HAP-1 (cell line): ENCODE results near the gene CTBP2.

ENCODE experiments used
- DNase-seq, 2 experiments: peaks; one replicate each; pipeline ENCODE4 v3.0.0-alpha.2; 2016 to 2020; ENCODE audit warnings: low spot score in 2 of 2
- H3K27me3 ChIP-seq: fragments of 250-450 bp; sonication (Bioruptor Pico); 2 replicates; pipeline ENCODE4 v1.5.1; 2020; ENCODE audit warnings: low read depth, mild to moderate bottlenecking, moderate library complexity
- H3K36me3 ChIP-seq: fragments of 250-450 bp; sonication (Bioruptor Pico); replicated peaks from 2 replicates; pipeline ENCODE4 v1.5.1; 2020; ENCODE audit warnings: mild to moderate bottlenecking
- H3K4me1 ChIP-seq: fragments of 250-450 bp; sonication (Bioruptor Pico); 2 replicates; pipeline ENCODE4 v1.5.1; 2020; ENCODE audit warnings: mild to moderate bottlenecking
- H3K4me3 ChIP-seq: fragments of 250-450 bp; sonication (Bioruptor Pico); 2 replicates; pipeline ENCODE4 v1.5.1; 2020; ENCODE audit warnings: mild to moderate bottlenecking, moderate library complexity
- H3K9me3 ChIP-seq: fragments of 250-450 bp; sonication (Bioruptor Pico); 2 replicates; pipeline ENCODE4 v1.5.1; 2020; ENCODE audit warnings: mild to moderate bottlenecking, moderate library complexity
- in situ Hi-C: fragments of 300-500 bp; cut with MboI; formaldehyde crosslinking; loops from 3 replicates; pipeline ENCODE4 v1.14.3; 2020; ENCODE audit warnings: low sequenced_read_pairs, inconsistent platforms, mixed read lengths

The CTBP2 gene

DNA sequence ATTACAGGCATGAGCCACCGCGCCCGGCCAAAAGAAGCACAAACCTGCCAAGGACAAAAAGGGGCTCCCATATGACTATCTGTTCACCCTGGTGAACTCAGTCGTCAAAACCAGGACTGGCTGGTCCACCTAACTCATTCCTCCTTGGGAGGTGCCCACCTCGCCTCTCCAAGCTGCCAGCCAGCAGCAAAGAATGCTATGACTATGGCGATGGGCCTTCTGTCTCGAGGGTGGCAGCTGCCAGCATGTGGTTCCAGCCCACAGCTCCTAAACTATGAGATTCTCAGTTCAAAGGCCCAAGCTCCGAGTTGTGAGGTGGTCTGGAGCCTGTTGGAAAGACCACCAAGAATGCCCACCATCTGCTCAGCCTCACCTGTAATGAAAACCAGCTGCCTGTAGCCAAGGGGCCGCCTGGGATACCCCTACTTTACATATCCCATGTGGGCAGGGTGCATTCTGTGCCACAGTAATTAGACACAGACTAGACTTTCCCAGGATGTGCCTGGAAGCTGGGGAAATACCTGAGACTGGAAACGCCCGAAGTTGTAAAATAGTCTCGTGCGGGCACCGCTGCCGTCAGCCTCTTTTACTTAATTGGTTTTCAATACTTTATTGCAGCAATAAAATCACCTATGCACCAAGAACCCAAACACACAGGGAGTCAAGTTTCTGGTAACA is 147.4 kb downstream of the CTBP2 start:
- Histone ChIP-seq H3K27me3 (no peaks in the 10 kb centered on the region), H3K36me3 (no peaks in the 10 kb centered on the region; the same call in 1 of the 2 replicates), H3K9me3 (no peaks in the 10 kb centered on the region), H3K4me1 (peaks cover 8% of the 10 kb centered on the region), H3K4me3 (no peak overlapping the region)
- in situ Hi-C loops: no loop called here
- DNase-seq: no peak

- DNase-seq: no peak
- Histone ChIP-seq H3K9me3 (no peaks in the 10 kb centered on the region), H3K36me3 (no peaks in the 10 kb centered on the region), H3K27me3 (no peaks in the 10 kb centered on the region), H3K4me1 (no peaks in the 10 kb centered on the region; the same call in 1 of the 2 replicates), H3K4me3 (no peak overlapping the region)
- in situ Hi-C loops: no loop called here
These were observed 148.2 kb downstream of the CTBP2 start for GRCh38 chr10:125011926-125012705.

DNA sequence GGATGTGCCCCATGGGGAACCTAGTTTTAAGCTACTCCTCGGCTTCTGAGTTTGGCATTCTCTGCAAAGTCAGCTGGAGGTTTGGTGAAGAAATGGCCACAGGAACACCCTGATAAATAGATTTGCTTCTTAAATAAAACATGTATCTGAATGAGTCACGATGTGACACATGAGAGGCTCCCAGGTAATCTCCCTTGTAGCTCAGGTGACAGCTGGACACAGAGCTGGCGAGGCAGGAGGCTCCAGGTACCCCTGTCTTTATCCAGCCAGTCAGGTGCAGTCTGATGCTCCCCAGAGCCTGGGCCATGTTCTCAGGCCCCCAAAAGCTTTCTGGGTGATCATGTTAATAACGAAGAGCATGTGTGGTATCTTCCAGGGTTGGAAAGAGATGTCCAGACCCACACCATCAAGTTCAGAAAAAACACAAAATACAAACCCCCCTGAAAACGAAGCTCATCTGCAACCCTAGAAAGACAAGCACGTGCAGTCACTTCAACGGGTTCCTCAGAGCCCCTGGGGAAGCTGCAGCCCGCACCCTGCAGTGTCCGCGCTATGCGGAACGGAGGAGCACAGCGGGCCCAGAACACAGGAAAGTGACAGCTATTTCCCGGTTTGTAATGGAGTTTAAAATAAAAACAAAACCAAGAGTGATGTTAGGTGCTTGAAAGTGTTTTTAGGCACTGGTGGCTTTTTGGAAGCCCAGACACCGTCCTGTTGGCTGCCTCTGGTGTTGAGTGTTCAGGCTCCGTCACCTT is 149.0 kb downstream of the CTBP2 start:
- H3K9me3 ChIP-seq: no peaks in the 10 kb centered on the region
- no peaks in the 10 kb centered on the region for H3K4me1 ChIP-seq
- no peak for DNase-seq
- no peaks in the 10 kb centered on the region for H3K36me3 ChIP-seq
- H3K4me3 ChIP-seq: no peak overlapping the region
- H3K27me3 ChIP-seq: no peaks in the 10 kb centered on the region
- in situ Hi-C loops: no loop called here

DNA sequence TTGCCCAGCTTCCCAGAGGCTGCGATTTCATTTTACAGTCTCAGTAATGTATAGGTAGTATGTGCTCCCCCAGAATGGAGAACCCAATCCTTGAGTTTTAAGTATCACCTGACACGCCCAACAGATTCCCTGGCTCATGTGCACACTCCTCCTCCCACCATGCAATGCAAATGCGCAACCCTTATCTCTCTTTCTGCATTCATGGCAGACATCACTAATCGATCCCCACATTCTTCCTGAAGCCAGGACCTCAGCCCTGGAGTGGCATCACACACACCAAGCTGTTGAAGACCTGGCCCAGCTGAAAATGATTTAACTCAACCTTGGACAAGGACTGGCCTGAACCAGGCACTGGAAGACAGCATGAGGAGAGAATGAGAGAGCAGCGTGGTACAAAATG is 150.0 kb downstream of the CTBP2 start:
- DNase-seq: no peak
- Histone ChIP-seq H3K27me3 (no peaks in the 10 kb centered on the region), H3K9me3 (no peaks in the 10 kb centered on the region), H3K36me3 (no peaks in the 10 kb centered on the region; the same call in 1 of the 2 replicates), H3K4me3 (no peak overlapping the region), H3K4me1 (no peaks in the 10 kb centered on the region)
- in situ Hi-C loops: no loop called here

- Histone ChIP-seq H3K4me1 (no peaks in the 10 kb centered on the region), H3K4me3 (no peak overlapping the region), H3K9me3 (no peaks in the 10 kb centered on the region), H3K27me3 (no peaks in the 10 kb centered on the region), H3K36me3 (no peaks in the 10 kb centered on the region; the same call in 1 of the 2 replicates)
- in situ Hi-C loops: no loop called here
- no peak for DNase-seq
These were observed 150.7 kb downstream of the CTBP2 start for GRCh38 chr10:125009661-125010161.

DNA sequence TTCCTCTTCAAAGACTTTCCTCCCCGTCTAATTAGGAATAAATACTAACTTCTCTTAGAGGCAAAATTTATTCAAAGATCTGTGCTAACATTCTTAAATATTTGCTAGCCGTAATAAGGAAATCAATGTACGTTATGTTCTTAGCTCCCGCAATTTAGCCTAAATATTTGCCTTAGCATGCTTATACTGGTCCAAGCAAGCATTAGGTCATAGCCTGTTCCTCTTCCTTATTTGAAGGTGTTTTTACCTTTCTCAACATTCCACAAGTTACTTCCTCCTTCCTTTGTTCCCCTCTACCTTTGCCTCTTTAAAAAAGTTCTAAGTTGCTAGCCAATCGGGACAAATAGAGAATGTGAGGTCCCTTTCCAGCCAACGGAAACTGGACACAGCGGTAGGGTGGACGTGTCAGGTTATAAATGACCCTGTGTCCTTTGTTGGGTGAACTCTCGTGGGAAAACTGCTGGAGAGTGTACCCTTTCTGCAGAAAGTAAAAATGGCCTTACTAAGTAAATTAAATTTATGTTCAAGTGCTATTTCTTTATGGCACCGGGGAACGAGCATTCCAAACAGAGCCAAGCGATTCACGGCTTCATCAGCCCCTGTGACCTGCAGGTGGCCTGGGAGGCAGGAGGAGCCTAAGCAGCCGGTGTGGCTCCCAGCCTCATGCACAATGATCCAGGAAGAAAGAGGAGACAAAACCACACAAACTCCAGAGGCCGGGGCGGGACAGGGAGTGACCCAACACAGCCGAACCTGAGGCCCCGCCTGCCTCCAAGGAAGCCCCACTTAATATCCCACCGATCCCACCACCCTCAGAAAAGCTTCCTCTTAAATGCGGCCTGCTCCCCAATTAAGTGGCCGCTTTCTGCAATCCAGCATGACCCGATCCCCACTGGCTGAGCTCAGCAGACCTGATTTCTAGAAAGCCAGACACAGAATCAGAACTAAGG is 151.4 kb downstream of the CTBP2 start:
- Histone ChIP-seq H3K27me3 (no peaks in the 10 kb centered on the region), H3K4me1 (no peaks in the 10 kb centered on the region), H3K36me3 (no peaks in the 10 kb centered on the region; the same call in 1 of the 2 replicates), H3K4me3 (no peak overlapping the region), H3K9me3 (no peaks in the 10 kb centered on the region)
- in situ Hi-C loops: no loop called here
- DNase-seq: no peak

DNA sequence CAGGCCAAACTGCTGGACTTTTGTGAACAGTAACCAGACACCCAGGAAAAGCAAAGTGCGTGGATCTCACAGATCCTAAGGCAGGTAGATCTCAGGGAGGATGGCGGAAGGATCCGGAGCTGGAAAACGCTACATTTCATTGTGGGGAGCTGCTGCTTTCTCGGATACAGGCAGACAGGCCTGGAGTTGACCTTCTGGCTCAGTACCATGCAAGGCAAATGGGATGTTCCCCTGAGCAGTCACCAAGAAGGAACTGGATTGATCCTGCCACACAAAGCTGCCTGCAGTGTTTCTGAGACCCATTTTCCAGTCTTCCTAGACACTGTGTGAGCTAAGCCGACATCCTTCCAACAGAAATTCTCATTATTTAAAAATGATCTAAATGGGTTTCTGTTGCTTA is 152.9 kb downstream of the CTBP2 start:
- H3K9me3 ChIP-seq: no peaks in the 10 kb centered on the region
- no peaks in the 10 kb centered on the region for H3K27me3 ChIP-seq
- H3K4me1 ChIP-seq: no peaks in the 10 kb centered on the region
- no peak overlapping the region for H3K4me3 ChIP-seq
- in situ Hi-C loops: no loop called here
- DNase-seq: no peak
- peaks cover 7% of the 10 kb centered on the region; the same call in 1 of the 2 replicates for H3K36me3 ChIP-seq

- Histone ChIP-seq H3K4me1 (no peaks in the 10 kb centered on the region), H3K9me3 (no peaks in the 10 kb centered on the region), H3K36me3 (peaks cover 9% of the 10 kb centered on the region; the same call in 1 of the 2 replicates), H3K27me3 (no peaks in the 10 kb centered on the region), H3K4me3 (no peak overlapping the region)
- DNase-seq: no peak
- in situ Hi-C loops: no loop called here
These were observed 153.4 kb downstream of the CTBP2 start for GRCh38 chr10:125006921-125007426.

- peaks cover 9% of the 10 kb centered on the region; the same call in 1 of the 2 replicates for H3K36me3 ChIP-seq
- no peak for DNase-seq
- H3K27me3 ChIP-seq: no peaks in the 10 kb centered on the region
- in situ Hi-C loops: no loop called here
- no peak overlapping the region for H3K4me3 ChIP-seq
- no peaks in the 10 kb centered on the region for H3K9me3 ChIP-seq
- H3K4me1 ChIP-seq: no peaks in the 10 kb centered on the region
These were observed 154.1 kb downstream of the CTBP2 start for GRCh38 chr10:125006188-125006680.

DNA sequence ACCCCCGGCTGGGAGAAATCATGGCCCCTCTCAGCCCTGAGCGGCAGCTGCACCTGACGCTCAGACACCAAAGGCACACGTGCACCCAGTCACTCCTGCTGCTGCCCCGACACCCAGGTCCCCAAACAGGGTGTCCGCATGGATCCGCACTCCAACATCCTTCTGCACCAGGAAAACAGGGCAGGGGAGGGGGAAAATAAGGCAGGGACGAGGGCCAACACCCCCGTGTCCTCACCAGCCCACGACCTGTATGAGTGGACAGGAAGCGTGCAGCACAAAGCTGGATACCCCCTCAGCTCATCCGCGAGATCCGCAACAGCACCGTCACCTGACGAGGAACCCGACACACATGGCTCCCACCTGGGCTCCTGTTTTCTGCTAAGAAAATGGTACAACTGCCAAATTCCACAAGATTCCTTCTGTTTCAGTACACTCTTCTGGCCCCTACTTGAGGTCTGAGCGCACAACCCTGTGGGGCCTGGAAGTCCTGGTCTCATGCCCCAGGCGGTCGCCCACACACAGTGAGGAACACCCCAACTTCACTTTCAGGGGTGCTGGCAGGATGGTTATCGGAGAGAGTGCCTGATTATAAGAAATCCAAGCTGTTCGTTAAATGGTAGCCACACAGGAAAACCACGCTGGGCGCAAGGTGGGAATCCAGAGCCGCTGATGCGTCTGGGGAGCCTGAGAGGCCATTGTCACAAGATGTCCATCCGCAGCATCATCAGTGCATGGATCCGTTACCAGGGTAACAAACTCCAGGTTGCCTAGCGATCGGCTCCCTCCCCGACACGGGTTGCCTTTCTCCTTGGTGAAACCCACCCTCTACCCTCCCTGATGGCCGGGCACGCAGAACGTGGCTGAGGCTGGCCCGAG is 154.8 kb downstream of the CTBP2 start:
- Histone ChIP-seq H3K4me1 (no peaks in the 10 kb centered on the region), H3K9me3 (no peaks in the 10 kb centered on the region), H3K4me3 (no peak overlapping the region), H3K36me3 (peaks cover 16% of the 10 kb centered on the region), H3K27me3 (no peaks in the 10 kb centered on the region)
- DNase-seq: no peak
- in situ Hi-C loops: no loop called here

DNA sequence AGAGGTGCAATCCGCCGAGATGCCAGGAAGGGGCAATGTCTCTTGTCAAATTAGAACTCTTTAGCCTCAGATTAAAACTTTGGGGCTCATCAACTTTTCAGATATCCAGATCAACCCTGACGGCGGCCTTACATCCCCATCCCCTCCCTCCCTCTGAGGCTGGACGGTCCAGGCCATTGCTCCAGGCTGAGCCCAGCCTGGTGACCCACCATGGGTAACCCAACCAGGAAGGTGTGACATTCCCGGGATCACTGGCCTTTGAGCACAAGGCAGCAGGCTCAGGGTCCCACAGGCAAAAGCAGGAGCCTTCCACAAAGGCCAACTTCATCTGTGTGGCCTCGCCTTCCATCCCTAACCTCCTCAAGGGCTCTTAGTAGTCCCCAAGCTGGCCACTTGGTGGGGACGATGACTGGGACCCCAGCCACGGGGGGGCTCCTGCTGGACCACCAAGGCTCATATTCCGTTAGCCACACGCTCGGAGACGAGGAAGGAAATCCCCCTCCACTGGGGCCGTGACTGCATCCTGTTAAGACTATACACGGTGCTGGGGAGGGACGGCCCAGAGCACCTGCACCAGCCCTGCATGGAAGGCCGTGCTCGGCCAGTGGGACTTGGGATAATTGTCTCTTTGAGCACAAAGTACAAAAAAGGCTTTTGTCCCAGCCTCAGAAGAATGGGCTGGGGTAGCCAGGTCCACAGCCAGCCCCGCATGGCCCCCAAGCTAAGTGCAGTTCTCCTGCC is 155.6 kb downstream of the CTBP2 start:
- H3K27me3 ChIP-seq: no peaks in the 10 kb centered on the region
- in situ Hi-C loops: no loop called here
- no peak overlapping the region for H3K4me3 ChIP-seq
- peaks cover 24% of the 10 kb centered on the region for H3K36me3 ChIP-seq
- DNase-seq: peak in 1 of 2 experiments; percentile 6
- H3K4me1 ChIP-seq: no peaks in the 10 kb centered on the region
- H3K9me3 ChIP-seq: no peaks in the 10 kb centered on the region
